ENCODE measurements around the gene ARHGEF6.

DNA sequence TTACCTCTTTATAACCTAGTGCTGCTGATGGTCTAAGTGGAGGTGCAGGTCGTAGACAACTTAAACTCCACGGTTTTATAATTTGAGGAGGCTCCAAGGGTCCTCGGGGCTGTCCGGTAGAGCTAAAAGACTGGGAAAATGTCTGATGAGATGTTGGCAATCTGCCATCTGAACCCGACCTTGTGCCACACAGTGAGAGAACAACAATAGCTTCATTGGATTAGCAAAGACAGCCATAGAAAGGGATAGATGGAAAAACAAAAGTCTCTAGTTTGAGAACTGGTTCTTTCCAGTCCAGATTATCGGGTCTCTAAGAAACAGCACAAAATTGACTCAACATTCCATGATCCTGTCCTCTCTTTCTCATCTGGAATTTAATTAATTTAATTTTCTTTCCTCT is 101.2 kb downstream of the ARHGEF6 start:
- TF ChIP-seq, protein P1, sequence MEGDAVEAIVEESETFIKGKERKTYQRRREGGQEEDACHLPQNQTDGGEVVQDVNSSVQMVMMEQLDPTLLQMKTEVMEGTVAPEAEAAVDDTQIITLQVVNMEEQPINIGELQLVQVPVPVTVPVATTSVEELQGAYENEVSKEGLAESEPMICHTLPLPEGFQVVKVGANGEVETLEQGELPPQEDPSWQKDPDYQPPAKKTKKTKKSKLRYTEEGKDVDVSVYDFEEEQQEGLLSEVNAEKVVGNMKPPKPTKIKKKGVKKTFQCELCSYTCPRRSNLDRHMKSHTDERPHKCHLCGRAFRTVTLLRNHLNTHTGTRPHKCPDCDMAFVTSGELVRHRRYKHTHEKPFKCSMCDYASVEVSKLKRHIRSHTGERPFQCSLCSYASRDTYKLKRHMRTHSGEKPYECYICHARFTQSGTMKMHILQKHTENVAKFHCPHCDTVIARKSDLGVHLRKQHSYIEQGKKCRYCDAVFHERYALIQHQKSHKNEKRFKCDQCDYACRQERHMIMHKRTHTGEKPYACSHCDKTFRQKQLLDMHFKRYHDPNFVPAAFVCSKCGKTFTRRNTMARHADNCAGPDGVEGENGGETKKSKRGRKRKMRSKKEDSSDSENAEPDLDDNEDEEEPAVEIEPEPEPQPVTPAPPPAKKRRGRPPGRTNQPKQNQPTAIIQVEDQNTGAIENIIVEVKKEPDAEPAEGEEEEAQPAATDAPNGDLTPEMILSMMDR (conservative IDR thresholded peaks at IDR 0.05): no peak
- TF ChIP-seq ZFX (IDR thresholded peaks at IDR 0.05): no peak

Data from C4-2B (cell line).